PC-9 (cell line): ENCODE data around the gene KLF7. TPM values are rescaled to one million over a fixed set of nuclear protein-coding genes. Genes with fewer than 3 reads are reported as not detected.
A peak's percentile ranks its signal among the peaks of the same experiment; 100 is the strongest.

Experiments
- BruUV-seq: library from RNA; stranded (reverse); fragments of 400-500 nt; replicated peaks from 2 replicates; lab custom pipeline; 2021; lab: Mats Ljungman, UMichigan
- CTCF ChIA-PET: fragments of 300-600 bp; sonication (Branson Sonifier 250); formaldehyde crosslinking; loops from one replicate; lab custom pipeline; 2022; ENCODE audit warnings: antibody characterized with exemption; lab: Charles Lee
- POLR2A ChIA-PET: fragments of 300-600 bp; sonication (Branson Sonifier 250); formaldehyde crosslinking; loops from one replicate; lab custom pipeline; 2022; ENCODE audit warnings: antibody characterized with exemption; ENCODE audit not compliant: unreplicated experiment; lab: Charles Lee
- DNase-seq, 2 experiments: peaks; one replicate each; pipeline versions ENCODE4 v3.0.0 to v3.0.0-alpha.2; 2015 to 2022; ENCODE audit warnings: mixed read lengths in 1 of 2
- H2AFZ ChIP-seq: fragments of 200-600 bp; sonication (generic); 2 replicates; pipeline ENCODE4 v1.8.1; 2017; ENCODE audit warnings: antibody characterized with exemption
- H3F3A ChIP-seq: fragments of 200-600 bp; sonication (generic); 2 replicates; pipeline ENCODE4 v1.8.1; 2017; ENCODE audit warnings: antibody characterized with exemption, mild to moderate bottlenecking, low read depth; ENCODE audit not compliant: insufficient read depth
- H3K27ac ChIP-seq: fragments of 200-600 bp; sonication (generic); 2 replicates; pipeline ENCODE4 v1.6.1; 2016; ENCODE audit warnings: mixed run types
- H3K27me3 ChIP-seq: fragments of 200-600 bp; sonication (generic); 2 replicates; pipeline ENCODE4 v1.6.1; 2016; ENCODE audit warnings: low read depth, mixed run types; ENCODE audit not compliant: insufficient read depth
- H3K36me3 ChIP-seq: fragments of 200-600 bp; sonication (generic); 2 replicates; pipeline ENCODE4 v1.6.1; 2016; ENCODE audit warnings: low read depth, mixed run types
- H3K4me1 ChIP-seq: fragments of 200-600 bp; sonication (generic); replicated peaks from 2 replicates; pipeline ENCODE4 v1.6.1; 2016; ENCODE audit warnings: mixed run types; ENCODE audit not compliant: insufficient read depth
- H3K4me2 ChIP-seq: fragments of 200-600 bp; sonication (generic); 2 replicates; pipeline ENCODE4 v1.6.1; 2017; ENCODE audit warnings: mixed run types
- H3K4me3 ChIP-seq: fragments of 200-600 bp; sonication (generic); 2 replicates; pipeline ENCODE4 v1.6.1; 2016; ENCODE audit warnings: mixed run types
- H3K79me2 ChIP-seq: fragments of 200-600 bp; sonication (generic); 2 replicates; pipeline ENCODE4 v1.6.1; 2017; ENCODE audit warnings: low read depth, mixed run types
- H3K9me2 ChIP-seq: fragments of 200-600 bp; sonication (generic); 2 replicates; pipeline ENCODE4 v1.8.1; 2017; ENCODE audit warnings: mild to moderate bottlenecking; ENCODE audit not compliant: insufficient read depth
- H3K9me3 ChIP-seq: fragments of 200-600 bp; sonication (generic); 2 replicates; pipeline ENCODE4 v1.8.1; 2016; ENCODE audit warnings: low read depth; ENCODE audit not compliant: insufficient read depth
- H4K20me1 ChIP-seq: fragments of 200-600 bp; sonication (generic); 2 replicates; pipeline ENCODE4 v1.8.1; 2017; ENCODE audit not compliant: insufficient read depth
- EZH2 ChIP-seq: fragments of 200-600 bp; sonication (generic); IDR thresholded peaks from 2 replicates; pipeline ENCODE4 v1.8.0; 2017; ENCODE audit warnings: antibody characterized with exemption, low read depth
- intact Hi-C: fragments of 100-400 bp; cut with micrococcal nuclease; formaldehyde crosslinking; loops from one replicate; pipeline ENCODE4 v1.10.0; 2022; ENCODE audit not compliant: unreplicated experiment
- total RNA-seq: library from RNA; stranded (reverse); gene quantifications from 2 replicates; pipeline ENCODE4 v1.2.3, GENCODE V29; 2021
- TF ChIP-seq, protein P1 (sequence below): fragments of 200-600 bp; sonication (generic); conservative IDR thresholded peaks from 2 replicates; pipeline ENCODE4 v1.6.1; 2017; ENCODE audit warnings: mixed run types, antibody characterized with exemption, mild to moderate bottlenecking, moderate library complexity

Gene KLF7
- total RNA-seq, 1 experiment from 2014 or later = 20.0 TPM

DNA sequence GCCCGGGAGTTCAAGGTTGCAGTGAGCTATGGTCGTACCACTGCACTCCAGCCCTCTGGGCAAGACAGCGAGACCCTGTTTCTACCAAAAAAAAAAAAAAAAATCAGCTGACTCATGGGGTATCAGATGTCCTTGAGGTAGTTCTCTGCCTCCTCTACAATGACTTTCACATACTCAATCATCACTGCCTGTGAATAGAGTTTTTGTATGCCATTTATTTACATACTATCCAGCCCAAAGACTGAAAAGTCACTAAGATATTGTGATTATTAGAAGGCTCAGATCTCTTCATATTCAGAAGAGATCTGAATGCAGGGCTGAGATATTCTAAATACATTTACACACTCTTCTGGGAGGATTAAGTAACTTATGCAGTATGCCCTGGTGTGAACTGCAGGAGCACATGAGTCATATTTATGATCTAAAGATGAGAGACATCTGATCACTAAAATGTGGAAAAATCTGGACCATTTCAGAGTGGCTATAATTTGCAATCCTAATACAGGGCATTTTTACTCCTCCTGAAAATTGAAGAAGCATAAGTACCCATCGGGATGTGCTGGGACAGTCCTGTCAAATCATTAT is 38.9 kb downstream of the KLF7 start:
- Histone ChIP-seq H4K20me1 (no peaks in the 10 kb centered on the region), H3K36me3 (no peaks in the 10 kb centered on the region), H2AFZ (no peak overlapping the region), H3K79me2 (0 out of 2 replicates have a peak, but pooled peaks cover 4% of the 10 kb centered on the region), H3K4me2 (no peak overlapping the region), H3K27me3 (no peaks in the 10 kb centered on the region), H3K4me1 (peaks cover 19% of the 10 kb centered on the region), H3F3A (no peaks in the 10 kb centered on the region), H3K4me3 (no peak overlapping the region), H3K27ac (no peak overlapping the region), H3K9me2 (no peaks in the 10 kb centered on the region), H3K9me3 (no peaks in the 10 kb centered on the region)
- TF ChIP-seq, protein P1, sequence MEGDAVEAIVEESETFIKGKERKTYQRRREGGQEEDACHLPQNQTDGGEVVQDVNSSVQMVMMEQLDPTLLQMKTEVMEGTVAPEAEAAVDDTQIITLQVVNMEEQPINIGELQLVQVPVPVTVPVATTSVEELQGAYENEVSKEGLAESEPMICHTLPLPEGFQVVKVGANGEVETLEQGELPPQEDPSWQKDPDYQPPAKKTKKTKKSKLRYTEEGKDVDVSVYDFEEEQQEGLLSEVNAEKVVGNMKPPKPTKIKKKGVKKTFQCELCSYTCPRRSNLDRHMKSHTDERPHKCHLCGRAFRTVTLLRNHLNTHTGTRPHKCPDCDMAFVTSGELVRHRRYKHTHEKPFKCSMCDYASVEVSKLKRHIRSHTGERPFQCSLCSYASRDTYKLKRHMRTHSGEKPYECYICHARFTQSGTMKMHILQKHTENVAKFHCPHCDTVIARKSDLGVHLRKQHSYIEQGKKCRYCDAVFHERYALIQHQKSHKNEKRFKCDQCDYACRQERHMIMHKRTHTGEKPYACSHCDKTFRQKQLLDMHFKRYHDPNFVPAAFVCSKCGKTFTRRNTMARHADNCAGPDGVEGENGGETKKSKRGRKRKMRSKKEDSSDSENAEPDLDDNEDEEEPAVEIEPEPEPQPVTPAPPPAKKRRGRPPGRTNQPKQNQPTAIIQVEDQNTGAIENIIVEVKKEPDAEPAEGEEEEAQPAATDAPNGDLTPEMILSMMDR = no peak
- TF ChIP-seq EZH2 = no peak
- POLR2A ChIA-PET = no interaction called here
- BruUV-seq = no TSS peak
- DNase-seq = no peak
- intact Hi-C loops = no loop called here
- CTCF ChIA-PET = no interaction called here

DNA sequence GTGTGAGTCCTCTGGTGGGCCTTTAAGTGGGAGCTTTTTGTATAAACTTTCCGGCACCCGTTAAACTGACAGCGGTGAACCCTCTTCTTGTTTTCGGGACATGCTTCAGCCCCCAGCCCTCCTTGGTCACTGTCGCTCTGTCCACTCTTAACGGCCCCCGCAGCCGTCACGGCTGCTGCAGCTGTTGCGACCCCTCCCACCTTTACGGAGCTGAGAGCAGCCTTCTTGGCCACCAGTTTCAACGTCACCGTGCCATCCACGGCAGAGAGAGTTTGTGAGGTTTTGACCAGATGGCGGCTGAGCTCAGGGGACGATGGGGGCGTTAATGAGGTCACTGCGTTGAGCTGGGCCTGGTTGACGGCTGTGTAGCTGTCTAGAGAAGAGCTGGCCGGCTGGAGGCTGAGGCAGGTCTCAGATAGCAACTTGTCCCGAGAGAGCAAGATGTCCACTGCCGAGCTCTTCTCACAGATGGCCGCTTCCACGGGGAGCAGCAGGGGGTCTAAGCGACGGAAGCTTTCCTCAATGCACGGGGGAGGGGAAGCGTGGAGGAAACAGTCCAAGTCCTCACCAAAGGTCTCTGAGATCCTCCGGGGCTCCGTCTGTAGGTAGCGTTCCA is 41.9 kb downstream of the KLF7 start:
- Histone ChIP-seq H2AFZ (no peak overlapping the region), H3K27me3 (no peaks in the 10 kb centered on the region), H4K20me1 (no peaks in the 10 kb centered on the region), H3K4me1 (peaks cover 30% of the 10 kb centered on the region), H3K36me3 (no peaks in the 10 kb centered on the region), H3K27ac (no peak overlapping the region), H3F3A (no peaks in the 10 kb centered on the region; the same call in 1 of the 2 replicates), H3K4me3 (no peak overlapping the region), H3K79me2 (peaks cover 12% of the 10 kb centered on the region; the same call in 1 of the 2 replicates), H3K9me2 (no peaks in the 10 kb centered on the region), H3K4me2 (no peak overlapping the region), H3K9me3 (no peaks in the 10 kb centered on the region)
- TF ChIP-seq EZH2 = no peak
- TF ChIP-seq, protein P1 = no peak
- CTCF ChIA-PET = no interaction called here
- DNase-seq = no peak
- POLR2A ChIA-PET = no interaction called here
- no TSS peak for BruUV-seq
- intact Hi-C loops = loop anchor here (5.0 kb wide), 1 partner anchor 43 kb away; the partner anchor contains the start of gene KLF7

DNA sequence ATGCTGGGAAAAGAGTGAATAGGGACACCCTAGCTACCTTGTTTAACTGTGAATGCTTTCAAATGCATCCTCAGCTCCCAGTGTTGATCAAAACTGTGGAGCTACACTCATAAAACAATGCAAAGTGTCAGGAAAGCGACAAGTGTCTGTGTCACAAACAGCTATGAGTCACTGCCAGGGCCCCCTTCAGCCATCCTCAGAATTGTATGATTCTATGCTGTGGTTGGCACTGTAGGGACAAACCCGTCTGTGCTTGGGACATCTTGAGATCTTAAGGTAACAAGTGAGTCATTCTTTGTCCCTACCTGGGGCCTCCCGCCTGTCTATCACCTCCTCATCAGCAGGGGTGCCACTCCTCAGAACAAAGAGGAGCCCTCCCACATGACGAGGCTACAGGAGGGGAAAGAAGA is 42.4 kb downstream of the KLF7 start:
- peak; percentile 33 to 39 for DNase-seq
- Histone ChIP-seq H3K27ac (no peak overlapping the region), H3K4me2 (no peak overlapping the region), H4K20me1 (no peaks in the 10 kb centered on the region), H3K27me3 (no peaks in the 10 kb centered on the region), H3K4me3 (no peak overlapping the region), H3F3A (no peaks in the 10 kb centered on the region; the same call in 1 of the 2 replicates), H2AFZ (no peak overlapping the region), H3K79me2 (peaks cover 8% of the 10 kb centered on the region; the same call in 1 of the 2 replicates), H3K9me3 (no peaks in the 10 kb centered on the region), H3K9me2 (no peaks in the 10 kb centered on the region), H3K4me1 (peaks cover 30% of the 10 kb centered on the region), H3K36me3 (no peaks in the 10 kb centered on the region)
- intact Hi-C loops = loop anchor here (5.0 kb wide), 1 partner anchor 44 kb away; the partner anchor contains the start of gene KLF7
- BruUV-seq = no TSS peak
- CTCF ChIA-PET = no interaction called here
- TF ChIP-seq, protein P1 = no peak
- no peak for TF ChIP-seq EZH2
- POLR2A ChIA-PET = no interaction called here
